ENCODE measurements around the gene ELAVL1.
"Not testable (repeated sequence)": the region's sequence is repeated elsewhere in the genome, so short reads cannot be mapped to it uniquely, and the experiment has no call there.

The ELAVL1 gene
- 46.1 to 51.2 reads per million in 2 donors for total RNA-seq

DNA sequence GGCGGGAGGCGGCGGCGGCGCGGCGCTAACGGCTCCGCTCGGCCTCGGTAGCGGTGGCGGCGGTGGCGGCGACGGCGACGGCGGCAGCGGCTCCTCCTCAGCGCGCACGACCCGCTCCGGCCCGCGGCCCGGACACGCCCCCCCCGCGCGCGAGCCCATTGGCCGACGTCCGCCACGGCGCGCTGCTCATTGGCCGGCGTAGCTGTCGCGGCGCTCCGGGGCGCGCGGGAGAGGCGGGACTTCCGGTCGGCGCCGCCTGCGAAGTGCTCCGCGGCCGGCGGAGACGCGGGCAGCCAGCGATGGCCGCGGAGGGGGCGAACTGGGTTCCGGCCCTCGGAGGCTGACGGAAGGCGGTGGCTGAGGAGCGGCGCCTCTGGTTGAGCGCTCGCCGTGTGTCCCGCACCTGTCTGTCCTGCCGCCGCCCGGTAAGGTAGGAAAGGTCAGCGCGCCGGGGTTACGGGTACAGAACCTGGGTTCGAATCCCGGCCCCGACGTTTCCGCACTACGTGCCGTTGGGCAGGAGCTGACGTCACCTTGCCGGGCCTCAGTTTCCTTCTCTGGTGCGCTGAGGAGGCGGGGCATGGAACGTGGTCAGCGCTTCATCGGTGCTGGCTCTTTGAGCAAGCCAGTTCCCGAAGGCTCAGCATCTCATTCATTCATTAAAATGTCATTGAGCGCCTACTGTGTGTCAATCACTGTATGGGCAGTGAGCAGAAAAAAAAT is at the start of gene ELAVL1:
Gene ELAVL1, minus strand, starts transcription at position 108 of the 723 bp plus-strand sequence. CDS start 13,826 bp downstream, outside the sequence.
- peak; percentile 90 for DNase-seq

DNA sequence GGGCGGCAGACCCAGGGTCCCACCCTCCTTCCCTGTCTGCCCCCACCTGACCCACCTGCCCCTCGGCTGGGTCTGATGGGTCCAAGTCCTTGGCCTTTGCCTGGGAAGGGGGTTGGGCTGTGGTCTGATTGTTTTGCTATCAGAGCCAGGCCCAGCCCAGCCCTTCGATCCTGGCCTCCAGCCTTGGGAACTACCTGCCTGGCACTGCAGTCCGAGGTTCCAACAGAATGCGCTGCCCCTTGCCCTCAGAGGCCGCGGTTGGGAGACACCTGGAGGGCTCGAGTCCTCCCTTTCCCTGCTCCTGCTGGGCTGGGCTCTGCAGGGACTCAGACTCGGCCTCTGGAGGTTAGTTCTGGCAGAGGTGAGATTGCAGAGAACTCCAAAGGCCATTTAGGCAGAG is 48.7 kb upstream of the ELAVL1 start:
- no peak for DNase-seq

DNA sequence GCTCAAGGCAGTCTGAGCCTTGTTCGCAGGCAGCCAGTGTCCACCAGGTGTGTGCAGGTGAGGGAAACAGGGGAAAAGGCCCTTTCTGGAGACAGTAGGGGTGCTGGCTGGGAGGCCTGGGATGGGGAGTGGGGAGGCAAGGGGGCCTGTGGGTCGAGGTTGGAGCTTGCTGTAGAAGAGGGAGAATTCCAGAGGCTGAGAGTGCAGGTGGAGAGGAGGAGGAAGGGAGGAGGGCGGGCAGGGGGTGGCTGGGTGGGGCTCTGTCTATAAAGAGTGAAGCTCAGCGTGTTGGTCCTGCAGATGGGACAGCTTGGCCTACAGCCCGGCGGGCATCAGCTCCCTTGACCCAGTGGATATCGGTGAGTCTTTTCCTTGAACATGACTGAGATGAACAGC is 47.0 kb upstream of the ELAVL1 start, which contains the start of gene CCL25:
Gene CCL25, plus strand, starts transcription at position 297 of the 396 bp plus-strand sequence. CDS start 290 bp downstream, outside the sequence.
- DNase-seq, result no peak

GRCh38 chr19:8050274-8051096 is 45.0 kb upstream of the ELAVL1 start:
- DNase-seq, result peak; percentile 52

DNA sequence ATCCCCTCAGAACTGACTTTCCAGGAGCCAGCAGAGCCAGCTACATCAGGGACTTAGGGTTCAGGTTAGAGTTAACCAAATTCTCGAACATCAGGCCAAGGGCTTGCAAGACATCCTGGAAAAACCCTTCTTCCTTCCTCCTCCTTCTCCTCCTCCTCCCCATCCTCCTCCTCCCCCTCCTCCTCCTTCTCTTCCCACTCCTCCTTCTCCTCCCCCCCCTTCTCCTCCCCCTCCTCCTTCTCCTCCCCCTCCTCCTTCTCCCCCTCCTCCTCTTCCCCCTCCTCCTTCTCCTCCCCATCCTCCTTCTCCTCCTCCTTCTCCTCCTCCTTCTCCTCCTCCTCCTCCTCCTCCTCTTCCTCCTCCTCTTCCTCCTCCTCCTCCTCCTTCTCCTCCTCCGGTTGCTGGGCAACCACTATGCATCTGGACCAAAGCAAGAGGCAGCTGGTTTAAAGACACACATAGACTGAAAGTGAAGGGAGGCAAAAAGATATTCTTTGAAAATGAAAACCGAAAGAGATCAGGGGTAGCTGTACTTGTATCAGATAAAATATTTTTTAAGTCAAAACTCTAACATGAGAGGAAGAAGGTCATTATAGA is 41.2 kb upstream of the ELAVL1 start:
- DNase-seq, result no peak

DNA sequence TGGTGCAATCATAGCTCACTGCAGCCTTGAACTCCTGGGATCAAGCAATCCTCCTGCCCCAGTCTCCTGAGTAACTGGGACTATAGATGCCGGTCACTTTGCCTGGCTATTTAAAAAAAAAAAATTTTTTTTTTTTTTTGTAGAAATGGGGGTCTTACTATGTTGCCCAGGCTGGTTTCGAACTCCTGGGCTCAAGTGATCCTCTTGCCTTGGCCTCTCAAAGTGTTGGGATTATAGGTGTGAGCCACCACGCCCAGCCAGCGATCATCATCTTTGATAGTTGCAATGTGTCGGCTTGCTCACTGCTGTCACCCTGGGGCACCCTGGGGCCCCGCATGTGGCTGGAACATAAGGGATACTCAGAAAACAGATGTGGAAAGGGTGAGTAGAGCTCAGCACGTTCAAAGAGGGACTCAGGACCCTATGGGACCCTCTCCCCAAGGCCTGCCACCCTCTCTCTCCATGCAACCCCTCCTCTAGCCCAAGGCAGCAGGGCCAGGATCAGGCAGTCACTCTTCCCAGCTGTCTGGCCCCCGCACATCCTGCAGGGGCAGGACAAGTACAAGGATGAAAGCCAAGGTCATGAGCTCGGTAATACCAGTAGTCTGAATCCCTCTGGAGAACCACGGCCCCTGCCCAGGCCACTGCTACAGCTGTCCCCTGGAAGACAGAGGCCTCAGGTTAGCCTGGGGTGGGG is 40.6 kb upstream of the ELAVL1 start:
- no peak for DNase-seq

- DNase-seq, result no peak
These were observed 38.6 kb upstream of the ELAVL1 start for GRCh38 chr19:8044018-8044417.

DNA sequence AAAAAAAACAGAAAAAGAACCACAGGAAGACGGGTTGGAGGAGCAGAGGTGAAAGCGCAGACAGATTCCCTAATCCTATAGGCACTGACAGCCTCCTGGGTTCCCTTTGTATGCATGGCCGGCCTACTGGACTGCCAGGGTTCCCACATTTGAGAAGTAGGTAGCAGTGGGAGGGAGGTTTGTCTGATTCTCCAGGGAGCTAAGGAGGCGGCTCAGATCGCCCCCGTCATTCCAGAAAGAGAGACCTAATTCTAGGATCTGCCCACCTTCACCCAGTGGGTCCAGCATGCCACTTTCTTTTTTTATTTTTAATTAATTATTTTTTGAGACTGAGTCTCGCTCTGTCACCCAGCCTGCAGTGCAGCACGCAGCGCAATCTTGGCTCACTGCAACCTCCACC is 37.5 kb upstream of the ELAVL1 start:
- no peak for DNase-seq

GRCh38 chr19:8041531-8041931 is 36.1 kb upstream of the ELAVL1 start:
- no peak for DNase-seq

DNA sequence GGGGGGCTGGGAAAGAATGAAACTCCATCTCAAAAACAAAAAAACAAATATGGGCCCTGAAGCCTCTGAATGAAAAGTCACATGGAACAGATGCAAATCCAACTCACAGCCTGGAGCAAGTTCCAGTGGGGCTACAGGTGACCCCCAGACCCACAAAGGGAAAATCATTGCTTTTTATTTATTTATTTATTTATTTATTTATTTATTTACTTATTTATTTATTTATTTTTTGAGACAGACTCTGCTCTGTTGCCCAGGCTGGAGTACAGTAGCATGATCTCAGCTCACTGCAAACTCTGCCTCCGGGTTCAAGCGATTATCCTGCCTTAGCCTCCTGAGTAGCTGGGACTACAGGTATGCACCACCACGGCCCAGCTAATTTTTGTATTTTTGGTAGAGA is 33.8 kb upstream of the ELAVL1 start:
- DNase-seq, result no peak

DNA sequence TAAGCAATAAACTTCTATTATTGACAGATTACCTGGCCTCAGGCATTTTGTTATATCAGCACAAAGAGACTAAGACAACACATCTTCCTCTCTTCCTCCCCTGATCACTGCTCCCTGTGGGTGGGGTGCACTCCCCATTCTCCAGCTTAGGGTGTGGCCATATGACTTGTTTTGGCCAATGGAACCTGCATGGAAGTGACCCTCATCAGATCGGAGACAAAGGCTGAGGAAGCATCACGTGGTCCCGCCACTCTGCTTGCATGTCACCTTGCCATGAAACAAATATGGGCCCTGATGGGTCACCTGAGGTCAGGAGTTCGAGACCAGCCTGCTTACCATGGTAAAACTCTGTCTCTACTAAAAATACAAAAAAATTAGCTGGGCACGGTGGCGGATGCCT is 33.4 kb upstream of the ELAVL1 start:
- DNase-seq, result no peak

- DNase-seq, result no peak
These were observed 31.1 kb upstream of the ELAVL1 start for GRCh38 chr19:8036434-8037099.

DNA sequence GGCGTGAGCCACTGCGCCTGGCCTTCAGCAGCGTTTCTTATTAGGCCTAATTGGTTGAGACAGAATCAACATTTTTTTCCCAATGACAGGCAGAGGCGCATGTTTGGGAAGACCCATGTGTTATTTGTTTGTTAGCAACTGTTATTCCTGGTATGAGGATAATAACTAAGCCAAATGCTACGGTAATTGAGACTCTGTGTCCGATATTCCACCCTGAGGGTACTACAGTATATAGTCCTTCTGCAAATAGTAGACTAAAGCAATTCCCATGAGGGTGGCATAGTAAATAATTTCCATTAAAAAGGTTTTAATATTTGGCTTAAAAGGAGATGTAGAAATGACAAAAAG is 28.7 kb upstream of the ELAVL1 start:
- DNase-seq, result no peak

DNA sequence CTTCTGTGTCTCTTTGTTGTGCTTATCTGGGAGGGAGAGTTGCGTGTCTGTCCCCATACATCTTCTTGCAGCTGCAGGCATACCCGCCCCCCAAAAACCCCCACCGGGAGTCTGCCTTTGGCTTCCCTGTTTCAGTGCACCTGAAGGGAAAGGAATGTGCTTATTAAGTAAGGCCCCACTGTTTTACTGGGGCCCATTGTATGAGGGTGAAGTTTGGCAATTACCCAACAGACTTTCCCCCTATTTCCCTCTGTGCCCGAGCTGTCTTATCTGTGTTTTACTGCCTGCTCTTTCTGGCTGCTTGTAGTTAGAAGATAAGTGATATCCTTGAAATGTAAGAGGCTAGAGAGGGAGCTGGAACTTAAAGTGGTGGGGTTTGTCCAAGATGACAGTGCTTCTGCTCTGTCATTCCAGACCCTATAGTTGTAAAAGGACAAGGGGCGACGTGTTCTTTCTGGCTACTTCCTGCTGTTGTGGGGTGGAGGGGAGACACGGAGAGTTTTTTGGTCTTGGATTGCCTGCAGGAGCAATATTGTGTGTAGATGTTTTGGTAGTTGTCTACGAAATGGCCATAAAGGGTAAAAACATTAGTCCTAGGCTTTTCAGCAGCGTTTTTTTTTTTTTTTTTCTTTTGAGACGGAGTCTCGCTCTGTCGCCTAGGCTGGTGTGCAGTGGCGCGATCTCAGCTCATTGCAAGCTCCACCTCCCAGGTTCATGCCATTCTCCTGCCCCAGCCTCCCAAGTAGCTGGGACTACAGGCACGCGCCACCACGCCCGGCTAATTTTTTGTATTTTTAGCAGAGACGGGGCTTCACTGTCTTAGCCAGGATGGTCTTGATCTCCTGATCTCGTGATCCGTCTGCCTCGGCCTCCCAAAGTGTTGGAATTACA is 28.1 kb upstream of the ELAVL1 start:
- DNase-seq, result not testable (repeated sequence)

DNA sequence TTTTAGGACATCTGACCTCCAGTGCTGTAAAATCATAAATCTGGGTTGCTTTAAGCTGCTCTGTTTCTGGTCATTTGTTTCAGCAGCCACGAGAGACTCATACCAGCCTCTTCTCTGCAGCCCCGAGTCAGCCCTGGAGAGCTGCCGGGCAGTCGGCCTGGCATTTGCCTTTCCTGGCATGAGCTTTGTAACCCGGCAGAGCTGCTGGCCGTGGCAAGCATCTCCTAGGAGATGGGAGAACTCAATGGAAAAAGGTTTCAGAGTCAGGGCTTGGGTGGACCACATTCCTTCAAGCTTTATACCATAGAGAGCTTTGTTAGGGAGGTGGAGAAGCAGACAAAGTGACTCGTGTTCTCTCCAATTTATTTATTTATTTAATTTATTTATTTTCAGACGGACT is 25.5 kb upstream of the ELAVL1 start:
- no peak for DNase-seq

DNA sequence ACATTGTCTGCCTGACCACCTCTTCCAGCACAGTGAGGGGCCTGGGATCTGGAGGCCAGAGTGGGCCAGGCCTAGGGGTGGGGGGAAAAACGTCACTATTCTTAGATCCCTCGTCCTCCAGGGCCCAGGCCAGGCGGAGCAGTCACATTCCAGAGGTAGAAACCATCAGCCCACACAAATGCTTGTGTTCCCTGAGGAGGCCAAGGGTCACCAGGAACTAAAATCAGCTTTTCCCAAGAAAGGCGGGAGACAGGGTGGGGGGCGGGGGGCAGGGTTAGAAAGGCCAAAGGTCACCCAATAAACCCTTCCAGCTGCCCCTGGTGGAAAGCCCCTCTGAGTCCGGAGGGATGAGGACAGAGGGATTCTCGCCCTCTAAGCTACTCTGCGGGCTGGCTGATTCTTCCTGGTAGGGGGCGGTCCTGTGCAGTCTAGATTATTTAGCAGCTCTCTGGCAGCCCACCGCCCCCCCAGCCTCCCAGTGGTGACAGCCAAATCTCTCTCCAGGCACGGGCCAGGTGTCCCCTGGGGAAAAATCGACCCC is 23.6 kb upstream of the ELAVL1 start:
- no peak for DNase-seq

- no peak for DNase-seq
These were observed 19.9 kb upstream of the ELAVL1 start for GRCh38 chr19:8025316-8025715.

- not testable (repeated sequence) for DNase-seq
These were observed 18.8 kb upstream of the ELAVL1 start for GRCh38 chr19:8024256-8024655.

DNA sequence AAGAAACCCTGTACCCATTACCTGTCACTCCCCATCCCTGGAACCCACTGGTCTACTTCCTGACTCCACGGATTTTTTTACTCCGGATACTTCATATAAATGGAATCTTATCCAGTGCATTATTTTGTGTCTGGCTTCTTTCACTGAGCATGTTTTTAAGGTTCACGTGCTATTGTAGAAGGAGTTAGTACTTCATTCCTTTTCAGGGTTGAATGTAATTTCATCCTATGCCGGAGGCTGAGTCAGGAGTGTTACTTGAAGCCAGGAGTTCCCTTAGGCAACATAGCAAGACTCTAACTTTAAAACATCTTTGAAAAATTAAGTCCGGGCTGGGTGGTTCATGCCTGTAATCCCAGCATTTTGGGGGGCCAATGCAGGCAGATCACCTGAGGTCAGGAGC is 17.9 kb upstream of the ELAVL1 start:
- no peak for DNase-seq

- no peak for DNase-seq
These were observed 16.8 kb upstream of the ELAVL1 start for GRCh38 chr19:8022275-8022674.

DNA sequence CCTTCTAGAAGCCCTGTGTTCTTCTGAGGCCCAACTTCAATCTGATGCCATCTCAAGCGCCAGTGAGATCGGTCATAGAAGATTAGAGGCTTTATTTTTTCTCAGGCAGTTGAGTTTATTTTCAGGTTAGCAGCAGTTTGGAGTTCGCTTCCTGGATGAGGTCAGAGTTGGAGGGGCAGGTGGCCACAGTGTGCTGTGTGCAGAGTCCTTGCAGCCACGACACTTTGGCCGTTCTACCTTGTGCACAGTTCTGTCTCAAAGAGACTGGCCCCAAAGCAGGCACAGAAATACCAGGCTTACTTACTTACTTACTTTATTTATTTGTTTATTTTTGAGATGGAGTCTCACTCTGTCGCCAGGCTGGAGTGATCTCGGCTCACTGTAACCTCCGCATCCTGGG is 15.9 kb upstream of the ELAVL1 start:
- no peak for DNase-seq
